Dermis microvascular lymphatic vessel endothelial cell (primary cell): ENCODE results near the gene HOXB5. TPM values are rescaled to one million over a fixed set of nuclear protein-coding genes. Genes with fewer than 3 reads are reported as not detected.

Experiments
- DNase-seq, 2 donors: peaks; one replicate each; pipeline versions ENCODE4 v3.0.0 to v3.0.0-alpha.2; 2010; ENCODE audit warnings: low read depth in 2 of 2
- total RNA-seq: library from RNA; depleted of rRNA; stranded (reverse); fragments of >200 nt; gene quantifications from 2 replicates; pipeline ENCODE4 v1.2.1, GENCODE V29; 2014

HOXB5 gene
- total RNA-seq, 1 donor from 2014 or later = 0.13 TPM

GRCh38 chr17:48576479-48577309, 16.9 kb downstream of the HOXB5 start:
- no peak for DNase-seq

- no peak for DNase-seq
Observed at GRCh38 chr17:48575673-48576478, 17.7 kb downstream of the HOXB5 start.

- no peak for DNase-seq
Observed at GRCh38 chr17:48575066-48575582, 18.5 kb downstream of the HOXB5 start.

- DNase-seq = no peak
Observed at GRCh38 chr17:48574505-48575065, 19.0 kb downstream of the HOXB5 start.

- DNase-seq = no peak
Observed at GRCh38 chr17:48571826-48572417, 21.7 kb downstream of the HOXB5 start.

GRCh38 chr17:48571024-48571818, 22.4 kb downstream of the HOXB5 start:
- no peak for DNase-seq

GRCh38 chr17:48570325-48571023, 23.1 kb downstream of the HOXB5 start:
- no peak for DNase-seq

- DNase-seq = no peak
Observed at GRCh38 chr17:48569674-48570324, 23.8 kb downstream of the HOXB5 start.

- DNase-seq = no peak
Observed at GRCh38 chr17:48569240-48569582, 24.4 kb downstream of the HOXB5 start.

- DNase-seq = peak in 1 of 2 donors; percentile 53
Observed at GRCh38 chr17:48568499-48569239, 24.9 kb downstream of the HOXB5 start.

GRCh38 chr17:48567646-48568354, 25.8 kb downstream of the HOXB5 start:
- no peak for DNase-seq

GRCh38 chr17:48567209-48567608, 26.4 kb downstream of the HOXB5 start:
- DNase-seq = no peak

- no peak for DNase-seq
Observed at GRCh38 chr17:48566717-48567116, 26.9 kb downstream of the HOXB5 start.

- no peak for DNase-seq
Observed at GRCh38 chr17:48565925-48566710, 27.5 kb downstream of the HOXB5 start.

GRCh38 chr17:48565022-48565554, 28.5 kb downstream of the HOXB5 start:
- DNase-seq = no peak

- DNase-seq = peak in 1 of 2 donors; percentile 56
Observed at GRCh38 chr17:48564188-48565021, 29.2 kb downstream of the HOXB5 start.

- no peak for DNase-seq
Observed at GRCh38 chr17:48563867-48564187, 29.8 kb downstream of the HOXB5 start.
